HepG2 (cell line): ENCODE data around the gene PSMD1.

ENCODE experiments used
- BHLHE40 ChIP-seq: IDR thresholded peaks from 2 replicates; pipeline ENCODE4 v1.6.1; 2011; ENCODE audit warnings: low read length, improper control_type of control experiment
- TF ChIP-seq, protein P1 (sequence below): sonication (generic); formaldehyde crosslinking; IDR thresholded peaks from 2 replicates; pipeline ENCODE4 v1.4.0; 2020; ENCODE audit warnings: missing genetic modification reagents, borderline replicate concordance

GRCh38 chr2:231013820-231014219 lies 42.8 kb upstream of the PSMD1 start:
- TF ChIP-seq BHLHE40, result no peak
- TF ChIP-seq, protein P1, sequence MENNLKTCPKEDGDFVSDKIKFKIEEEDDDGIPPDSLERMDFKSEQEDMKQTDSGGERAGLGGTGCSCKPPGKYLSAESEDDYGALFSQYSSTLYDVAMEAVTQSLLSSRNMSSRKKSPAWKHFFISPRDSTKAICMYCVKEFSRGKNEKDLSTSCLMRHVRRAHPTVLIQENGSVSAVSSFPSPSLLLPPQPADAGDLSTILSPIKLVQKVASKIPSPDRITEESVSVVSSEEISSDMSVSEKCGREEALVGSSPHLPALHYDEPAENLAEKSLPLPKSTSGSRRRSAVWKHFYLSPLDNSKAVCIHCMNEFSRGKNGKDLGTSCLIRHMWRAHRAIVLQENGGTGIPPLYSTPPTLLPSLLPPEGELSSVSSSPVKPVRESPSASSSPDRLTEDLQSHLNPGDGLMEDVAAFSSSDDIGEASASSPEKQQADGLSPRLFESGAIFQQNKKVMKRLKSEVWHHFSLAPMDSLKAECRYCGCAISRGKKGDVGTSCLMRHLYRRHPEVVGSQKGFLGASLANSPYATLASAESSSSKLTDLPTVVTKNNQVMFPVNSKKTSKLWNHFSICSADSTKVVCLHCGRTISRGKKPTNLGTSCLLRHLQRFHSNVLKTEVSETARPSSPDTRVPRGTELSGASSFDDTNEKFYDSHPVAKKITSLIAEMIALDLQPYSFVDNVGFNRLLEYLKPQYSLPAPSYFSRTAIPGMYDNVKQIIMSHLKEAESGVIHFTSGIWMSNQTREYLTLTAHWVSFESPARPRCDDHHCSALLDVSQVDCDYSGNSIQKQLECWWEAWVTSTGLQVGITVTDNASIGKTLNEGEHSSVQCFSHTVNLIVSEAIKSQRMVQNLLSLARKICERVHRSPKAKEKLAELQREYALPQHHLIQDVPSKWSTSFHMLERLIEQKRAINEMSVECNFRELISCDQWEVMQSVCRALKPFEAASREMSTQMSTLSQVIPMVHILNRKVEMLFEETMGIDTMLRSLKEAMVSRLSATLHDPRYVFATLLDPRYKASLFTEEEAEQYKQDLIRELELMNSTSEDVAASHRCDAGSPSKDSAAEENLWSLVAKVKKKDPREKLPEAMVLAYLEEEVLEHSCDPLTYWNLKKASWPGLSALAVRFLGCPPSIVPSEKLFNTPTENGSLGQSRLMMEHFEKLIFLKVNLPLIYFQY, result no peak
